Muscle of leg (tissue), 11 donors: ENCODE measurements around the gene DDX3X. TPM values are rescaled to one million over a fixed set of nuclear protein-coding genes. Genes with fewer than 3 reads are reported as not detected.
"Not testable (repeated sequence)": the region's sequence is repeated elsewhere in the genome, so short reads cannot be mapped to it uniquely, and the experiment has no call there.

Experiments
- DNase-seq: peaks from one replicate; pipeline ENCODE4 v3.0.0; 2013
- H3K27ac ChIP-seq: one replicate; pipeline ENCODE4 v1.5.1; 2013; ENCODE audit warnings: mild to moderate bottlenecking, low read length, control low read depth
- H3K27me3 ChIP-seq: one replicate; pipeline ENCODE4 v1.6.1; 2013; ENCODE audit warnings: low read length; ENCODE audit not compliant: control insufficient read depth, insufficient read depth
- H3K36me3 ChIP-seq: one replicate; pipeline ENCODE4 v1.6.1; 2013; ENCODE audit warnings: low read length; ENCODE audit not compliant: control insufficient read depth, insufficient read depth
- H3K4me1 ChIP-seq: one replicate; pipeline ENCODE4 v1.6.1; 2013; ENCODE audit warnings: low read length; ENCODE audit not compliant: control insufficient read depth, insufficient read depth
- H3K4me3 ChIP-seq: one replicate; pipeline ENCODE4 v1.5.1; 2013; ENCODE audit warnings: low read length, control low read depth
- H3K9me3 ChIP-seq: replicated peaks from 2 replicates; pipeline ENCODE4 v1.6.1; 2013; ENCODE audit warnings: low read depth, low read length; ENCODE audit not compliant: control insufficient read depth
- WGBS: methylation state at CpG from one replicate; pipeline ENCODE4 v1.1.5; 2013; ENCODE audit warnings: missing lambda C conversion rate; ENCODE audit not compliant: insufficient coverage; 5-methylcytosine and 5-hydroxymethylcytosine counted together
- polyA plus RNA-seq, 8 donors: library from polyadenylated mRNA; unstranded; fragments of 120-200 nt; gene quantifications; one replicate each; pipeline versions ENCODE4 v1.2.1 to v1.2.3, GENCODE V29; 2013; ENCODE audit warnings: inconsistent platforms in 1 of 8, low replicate concordance in 1 of 8; ENCODE audit not compliant: insufficient read length in 8 of 8, insufficient read depth in 1 of 8
- total RNA-seq: library from RNA; stranded (reverse); fragments of 120-200 nt; gene quantifications from one replicate; pipeline ENCODE4 v1.2.4, GENCODE V29; 2013

Gene DDX3X
- total and polyA plus RNA-seq, 9 donors = 73.4 to 145 (median 119) TPM

DNA sequence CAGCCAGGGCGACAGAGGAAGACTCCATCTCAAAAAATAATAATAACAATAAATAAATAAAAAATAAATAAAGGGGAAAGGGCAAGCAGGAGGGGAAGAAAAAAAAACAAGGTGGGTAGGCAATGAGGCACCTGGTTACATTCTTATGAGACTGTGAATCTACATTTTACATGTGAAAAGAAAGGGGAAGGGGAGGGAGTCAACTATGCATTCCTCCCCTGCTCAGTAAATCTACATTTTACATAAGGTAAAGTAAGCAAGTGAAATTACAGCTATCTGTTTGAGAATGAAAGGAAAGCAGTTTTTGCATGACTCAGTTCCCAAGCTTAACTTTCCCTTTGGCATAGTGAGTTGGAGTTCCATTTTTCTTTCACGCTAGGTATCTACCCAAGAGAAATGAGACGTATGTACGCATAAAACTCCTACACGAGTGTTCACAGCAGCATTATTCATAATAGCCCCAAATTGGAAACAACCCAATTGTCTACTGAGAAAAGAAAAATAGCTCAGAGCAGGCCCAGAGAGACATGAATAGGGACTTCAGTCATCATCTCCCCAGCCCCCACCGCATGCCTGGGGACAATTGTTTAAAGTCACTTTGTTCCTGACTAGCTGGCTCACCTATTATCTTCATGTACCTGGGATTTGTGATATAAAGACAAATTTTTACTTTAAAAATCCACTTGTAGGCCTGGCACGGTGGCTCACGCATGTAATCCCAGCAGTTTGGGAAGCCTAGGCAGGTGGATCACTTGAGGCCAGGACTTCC is 52.4 kb downstream of the DDX3X start:
- WGBS = 75% methylated on average over 2 of the region's 8 CpGs
- H3K27me3 ChIP-seq = peaks cover 33% of the 10 kb centered on the region
- H3K4me3 ChIP-seq = no peak overlapping the region

GRCh38 chrX:41388543-41388942 is 54.6 kb downstream of the DDX3X start:
- H3K9me3 ChIP-seq = no peaks in the 10 kb centered on the region
- H3K4me3 ChIP-seq = no peak overlapping the region
- DNase-seq = no peak
- H3K27me3 ChIP-seq = peaks cover 30% of the 10 kb centered on the region
- H3K4me1 ChIP-seq = no peaks in the 10 kb centered on the region
- H3K27ac ChIP-seq = no peak overlapping the region
- no peaks in the 10 kb centered on the region for H3K36me3 ChIP-seq
- 91% methylated on average over 3 of the region's 8 CpGs for WGBS

More for the DNA sequence above, 52.4 kb downstream of the DDX3X start:
- Histone ChIP-seq H3K36me3 (no peaks in the 10 kb centered on the region), H3K27ac (no peak overlapping the region), H3K4me1 (no peaks in the 10 kb centered on the region), H3K9me3 (no peaks in the 10 kb centered on the region)
- no peak for DNase-seq

- no peak for DNase-seq
- H3K36me3 ChIP-seq = no peaks in the 10 kb centered on the region
- 71% methylated on average over 5 of the region's 6 CpGs for WGBS
- H3K27ac ChIP-seq = no peak overlapping the region
- no peaks in the 10 kb centered on the region for H3K9me3 ChIP-seq
- peaks cover 30% of the 10 kb centered on the region for H3K27me3 ChIP-seq
- H3K4me1 ChIP-seq = no peaks in the 10 kb centered on the region
- H3K4me3 ChIP-seq = no peak overlapping the region
Observed at GRCh38 chrX:41389311-41389888, 55.4 kb downstream of the DDX3X start.

DNA sequence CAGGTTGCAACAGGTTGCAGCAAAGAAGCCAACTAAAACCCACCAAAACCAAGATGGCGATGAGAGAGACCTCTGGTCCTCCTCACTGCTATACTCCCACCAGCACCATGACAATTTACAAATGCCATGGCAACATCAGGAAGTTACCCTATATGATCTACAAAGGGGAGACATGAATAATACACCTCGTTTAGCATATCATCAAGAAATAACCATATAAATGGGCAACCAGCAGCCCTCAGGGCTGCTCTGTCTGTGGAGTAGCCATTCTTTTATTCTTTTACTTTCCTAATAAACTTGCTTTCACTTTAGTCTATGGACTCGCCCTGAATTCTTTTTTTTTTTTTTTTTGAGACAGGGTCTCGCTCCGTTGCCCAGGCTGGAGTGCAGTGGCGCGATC is 56.6 kb downstream of the DDX3X start:
- WGBS = 88% methylated on average over 5 of the region's 7 CpGs
- H3K36me3 ChIP-seq, H3K4me3 ChIP-seq, H3K4me1 ChIP-seq, H3K27ac ChIP-seq, H3K9me3 ChIP-seq, DNase-seq: not testable (repeated sequence)
- H3K27me3 ChIP-seq = peaks cover 30% of the 10 kb centered on the region

GRCh38 chrX:41391606-41392005 is 57.6 kb downstream of the DDX3X start:
- H3K4me3 ChIP-seq = no peak overlapping the region
- H3K36me3 ChIP-seq = no peaks in the 10 kb centered on the region
- no peak overlapping the region for H3K27ac ChIP-seq
- WGBS = 60% methylated on average over 2 of the region's 9 CpGs
- H3K9me3 ChIP-seq = no peaks in the 10 kb centered on the region
- DNase-seq = no peak
- H3K27me3 ChIP-seq = peaks cover 31% of the 10 kb centered on the region
- H3K4me1 ChIP-seq = no peaks in the 10 kb centered on the region

DNA sequence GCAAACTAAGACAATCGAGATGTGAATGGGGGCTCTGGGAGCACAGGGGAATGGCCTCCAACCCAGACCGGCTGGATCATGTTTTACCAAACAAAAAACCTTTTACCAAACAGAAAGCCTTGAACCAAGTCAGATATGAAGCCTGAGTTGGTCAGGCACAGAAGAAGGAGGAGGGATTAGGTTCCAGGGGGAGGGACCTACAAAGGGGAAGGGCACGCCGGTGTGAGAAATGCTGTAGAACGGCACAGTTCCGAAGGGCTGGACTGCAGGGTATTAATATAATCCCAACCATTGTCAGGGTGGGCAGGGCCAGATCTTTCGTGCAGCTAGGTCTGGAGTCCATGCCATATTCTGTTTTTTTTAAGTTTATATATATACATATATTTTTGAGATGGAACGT is 60.3 kb downstream of the DDX3X start:
- Histone ChIP-seq H3K9me3 (peaks cover 9% of the 10 kb centered on the region), H3K27me3 (peaks cover 17% of the 10 kb centered on the region), H3K4me3 (no peak overlapping the region), H3K27ac (no peak overlapping the region), H3K36me3 (no peaks in the 10 kb centered on the region), H3K4me1 (no peaks in the 10 kb centered on the region)
- DNase-seq = no peak
- no CpG with 5 or more reads among the region's 8 CpGs for WGBS

- Histone ChIP-seq H3K4me3 (no peak overlapping the region), H3K27ac (no peak overlapping the region)
- no CpG with 5 or more reads among the region's 3 CpGs for WGBS
Observed at GRCh38 chrX:41397219-41397618, 63.3 kb downstream of the DDX3X start.

GRCh38 chrX:41397768-41398167 is 63.8 kb downstream of the DDX3X start:
- H3K9me3 ChIP-seq = peaks cover 9% of the 10 kb centered on the region
- H3K36me3 ChIP-seq = no peaks in the 10 kb centered on the region
- no peak overlapping the region for H3K27ac ChIP-seq
- no peak overlapping the region for H3K4me3 ChIP-seq
- peaks cover 10% of the 10 kb centered on the region for H3K27me3 ChIP-seq
- no peaks in the 10 kb centered on the region for H3K4me1 ChIP-seq
- WGBS = 100% methylated on average over 1 of the region's 2 CpGs
- no peak for DNase-seq

More at GRCh38 chrX:41397219-41397618, 63.3 kb downstream of the DDX3X start:
- Histone ChIP-seq H3K4me1 (no peaks in the 10 kb centered on the region), H3K36me3 (no peaks in the 10 kb centered on the region), H3K9me3 (peaks cover 9% of the 10 kb centered on the region), H3K27me3 (peaks cover 10% of the 10 kb centered on the region)
- no peak for DNase-seq

- H3K27me3 ChIP-seq = peaks cover 18% of the 10 kb centered on the region
- H3K27ac ChIP-seq, H3K4me1 ChIP-seq, DNase-seq, H3K36me3 ChIP-seq, H3K9me3 ChIP-seq, H3K4me3 ChIP-seq: not testable (repeated sequence)
- WGBS = no CpG with 5 or more reads among the region's 2 CpGs
Observed at GRCh38 chrX:41402556-41402955, 68.6 kb downstream of the DDX3X start.

DNA sequence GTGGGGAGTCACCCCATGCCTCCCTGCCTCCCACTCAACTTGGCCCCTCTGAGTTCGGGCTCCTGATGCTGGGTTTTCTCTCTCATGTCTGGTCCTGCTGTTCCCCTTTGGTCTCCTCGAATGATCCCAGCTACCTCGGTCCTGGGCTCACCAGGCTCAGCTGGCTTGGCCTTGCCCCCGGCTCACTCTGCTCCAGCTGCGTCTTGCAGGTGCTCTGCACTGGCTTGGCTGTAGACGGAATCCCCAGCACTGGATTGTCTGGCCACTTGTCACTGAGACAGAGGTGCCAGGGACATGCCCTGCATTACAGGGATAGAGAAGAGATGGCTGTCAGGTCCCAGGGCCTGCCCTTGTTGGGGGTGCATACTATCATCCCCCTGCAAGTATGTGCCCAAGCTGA is 71.6 kb downstream of the DDX3X start:
- H3K27me3 ChIP-seq = peaks cover 32% of the 10 kb centered on the region

More for the DNA sequence above, 71.6 kb downstream of the DDX3X start:
- H3K9me3 ChIP-seq = no peaks in the 10 kb centered on the region
- no peaks in the 10 kb centered on the region for H3K36me3 ChIP-seq
- WGBS = 66% methylated on average over 6 of the region's 6 CpGs
- no peaks in the 10 kb centered on the region for H3K4me1 ChIP-seq
- H3K27ac ChIP-seq = no peak overlapping the region
- no peak for DNase-seq
- no peak overlapping the region for H3K4me3 ChIP-seq
